PC-3 (cell line): Measurements from ENCODE around the gene ABO.

ENCODE experiments used
- CTCF ChIP-seq: fragments of 300-600 bp; sonication (generic); conservative IDR thresholded peaks from 2 replicates; pipeline ENCODE4 v1.5.1; 2017; ENCODE audit warnings: antibody characterized with exemption, low read depth, mild to moderate bottlenecking, low read length
- EZH2 ChIP-seq: fragments of 300-600 bp; sonication (generic); IDR thresholded peaks from one replicate; pipeline ENCODE4 v1.6.1; 2017; ENCODE audit warnings: antibody characterized with exemption, mild to moderate bottlenecking, low read length; ENCODE audit not compliant: unreplicated experiment
- EZH2phosphoT487 ChIP-seq: fragments of 300-600 bp; sonication (generic); IDR thresholded peaks from 2 replicates; pipeline ENCODE4 v1.6.1; 2018; ENCODE audit warnings: mild to moderate bottlenecking, antibody characterized with exemption, low read length, borderline replicate concordance

GRCh38 chr9:133210202-133210532 is 64.8 kb downstream of the ABO start:
- TF ChIP-seq CTCF: no peak
- TF ChIP-seq EZH2phosphoT487: no peak
- TF ChIP-seq EZH2: no peak
